Kidney (tissue), 14 donors: ENCODE data around the gene ABLIM1. TPM values are rescaled to one million over a fixed set of nuclear protein-coding genes. Genes with fewer than 3 reads are reported as not detected.

Experiments
- DNase-seq, 5 donors: peaks; one replicate each; pipeline ENCODE4 v3.0.0-alpha.2; 2013 to 2020
- FAIRE-seq: peaks from 2 replicates; lab custom pipeline; 2012; peaks lifted over from hg19 to GRCh38; lab: Jason Lieb, UNC
- H3K27ac ChIP-seq, 2 donors: one replicate each; pipeline ENCODE4 v1.7.0; 2013; ENCODE audit warnings: low read depth in 2 of 2, low read length in 2 of 2, inconsistent platforms in 1 of 2
- H3K27me3 ChIP-seq: one replicate; pipeline ENCODE4 v1.7.1; 2013; ENCODE audit warnings: low read length, inconsistent platforms; ENCODE audit not compliant: control insufficient read depth, insufficient read depth
- H3K36me3 ChIP-seq, 3 donors: one replicate each; pipeline versions ENCODE4 v1.7.0 to v1.7.1; 2013; ENCODE audit warnings: low read length in 3 of 3, control low read depth in 1 of 3, inconsistent platforms in 1 of 3; ENCODE audit not compliant: insufficient read depth in 3 of 3, control insufficient read depth in 2 of 3
- H3K4me1 ChIP-seq, 3 donors: one replicate each; pipeline versions ENCODE4 v1.7.0 to v1.7.1; 2013; ENCODE audit warnings: low read length in 3 of 3, inconsistent platforms in 1 of 3, low read depth in 1 of 3; ENCODE audit not compliant: control insufficient read depth in 2 of 3, insufficient read depth in 2 of 3
- H3K4me3 ChIP-seq, 3 donors: one replicate each; pipeline versions ENCODE4 v1.7.0 to v1.8.1; 2013; ENCODE audit warnings: low read length in 3 of 3, control low read depth in 1 of 3, inconsistent platforms in 1 of 3
- H3K9ac ChIP-seq, 3 donors: one replicate each; pipeline versions ENCODE4 v1.7.0 to v1.7.1; 2013; ENCODE audit warnings: low read length in 3 of 3, control low read depth in 1 of 3, inconsistent platforms in 1 of 3
- H3K9me3 ChIP-seq, 3 donors: one replicate each; pipeline versions ENCODE4 v1.7.0 to v1.7.1; 2013; ENCODE audit warnings: low read length in 3 of 3, control low read depth in 1 of 3, inconsistent platforms in 1 of 3; ENCODE audit not compliant: control insufficient read depth in 2 of 3, insufficient read depth in 1 of 3
- intact Hi-C: fragments of 100-400 bp; cut with DNase I; formaldehyde crosslinking; loops from one replicate; pipeline ENCODE4 v1.11.1; 2022
- polyA plus RNA-seq: library from polyadenylated mRNA; stranded (reverse); fragments of 350-450 nt; fragmentation: Illumina TruSeq; extraction: RNeasy Lipid Tissue Mini Kit (QIAGEN cat#74804); gene quantifications from one replicate; pipeline ENCODE4 v1.2.3, GENCODE V29; 2014; ENCODE audit warnings: low read depth, low replicate concordance; ENCODE audit not compliant: insufficient read depth
- total RNA-seq: library from RNA; stranded (reverse); fragmentation: NEBNext Ultra II Directional; extraction: Animal tissue kit (Norgen Biotek cat#: 25700); gene quantifications from one replicate; pipeline ENCODE4 v1.2.1, GENCODE V29; 2021
- TF ChIP-seq, protein P1 (sequence below): IDR thresholded peaks from 3 replicates; pipeline ENCODE4 v1.5.1; 2012; ENCODE audit warnings: mild to moderate bottlenecking, moderate library complexity, borderline replicate concordance; ENCODE audit not compliant: insufficient read depth; ENCODE audit errors: extremely low read depth
- donor health status: control.
- donor health status: control.
- donor health status: control.
- donor health status: control.
- donor health status: control.
- donor health status: DM: yes; HTN: yes; CAD: no.
- donor health status: Normal renal cell carcinoma (clear cell type).

ABLIM1 gene
- total and polyA plus RNA-seq, 2 donors from 2014 or later = 32.3 to 158 TPM

DNA sequence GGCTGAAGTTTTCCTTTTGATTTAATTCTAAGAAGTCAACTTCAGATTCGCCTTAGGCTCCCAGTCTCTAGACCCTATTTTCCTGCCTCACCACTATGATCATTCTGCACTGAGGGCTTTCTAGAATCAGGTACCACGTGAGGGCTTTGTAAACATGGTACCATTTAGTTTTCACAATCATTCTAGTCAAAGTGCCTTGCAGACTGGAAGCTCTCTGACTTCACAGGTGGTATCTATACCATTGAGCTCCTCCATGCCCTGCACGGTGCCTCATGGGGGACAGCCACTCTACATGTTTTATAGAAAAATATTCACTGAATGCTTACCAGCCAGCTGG lies 106.5 kb downstream of the ABLIM1 start:
- intact Hi-C loops = no loop called here
- no peak for FAIRE-seq
- no peak for DNase-seq
- Histone ChIP-seq H3K4me1 (peaks cover 0 to 12% (median 10%) of the 10 kb centered on the region in 3 donors), H3K9ac (peak overlapping the region in 1 of 3 donors; percentile 24), H3K27ac (peak overlapping the region; percentile 5 to 68), H3K27me3 (no peaks in the 10 kb centered on the region), H3K36me3 (no peaks in the 10 kb centered on the region), H3K9me3 (no peaks in the 10 kb centered on the region), H3K4me3 (peak overlapping the region in 1 of 3 donors; percentile 13)
- TF ChIP-seq, protein P1, sequence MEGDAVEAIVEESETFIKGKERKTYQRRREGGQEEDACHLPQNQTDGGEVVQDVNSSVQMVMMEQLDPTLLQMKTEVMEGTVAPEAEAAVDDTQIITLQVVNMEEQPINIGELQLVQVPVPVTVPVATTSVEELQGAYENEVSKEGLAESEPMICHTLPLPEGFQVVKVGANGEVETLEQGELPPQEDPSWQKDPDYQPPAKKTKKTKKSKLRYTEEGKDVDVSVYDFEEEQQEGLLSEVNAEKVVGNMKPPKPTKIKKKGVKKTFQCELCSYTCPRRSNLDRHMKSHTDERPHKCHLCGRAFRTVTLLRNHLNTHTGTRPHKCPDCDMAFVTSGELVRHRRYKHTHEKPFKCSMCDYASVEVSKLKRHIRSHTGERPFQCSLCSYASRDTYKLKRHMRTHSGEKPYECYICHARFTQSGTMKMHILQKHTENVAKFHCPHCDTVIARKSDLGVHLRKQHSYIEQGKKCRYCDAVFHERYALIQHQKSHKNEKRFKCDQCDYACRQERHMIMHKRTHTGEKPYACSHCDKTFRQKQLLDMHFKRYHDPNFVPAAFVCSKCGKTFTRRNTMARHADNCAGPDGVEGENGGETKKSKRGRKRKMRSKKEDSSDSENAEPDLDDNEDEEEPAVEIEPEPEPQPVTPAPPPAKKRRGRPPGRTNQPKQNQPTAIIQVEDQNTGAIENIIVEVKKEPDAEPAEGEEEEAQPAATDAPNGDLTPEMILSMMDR = no peak

DNA sequence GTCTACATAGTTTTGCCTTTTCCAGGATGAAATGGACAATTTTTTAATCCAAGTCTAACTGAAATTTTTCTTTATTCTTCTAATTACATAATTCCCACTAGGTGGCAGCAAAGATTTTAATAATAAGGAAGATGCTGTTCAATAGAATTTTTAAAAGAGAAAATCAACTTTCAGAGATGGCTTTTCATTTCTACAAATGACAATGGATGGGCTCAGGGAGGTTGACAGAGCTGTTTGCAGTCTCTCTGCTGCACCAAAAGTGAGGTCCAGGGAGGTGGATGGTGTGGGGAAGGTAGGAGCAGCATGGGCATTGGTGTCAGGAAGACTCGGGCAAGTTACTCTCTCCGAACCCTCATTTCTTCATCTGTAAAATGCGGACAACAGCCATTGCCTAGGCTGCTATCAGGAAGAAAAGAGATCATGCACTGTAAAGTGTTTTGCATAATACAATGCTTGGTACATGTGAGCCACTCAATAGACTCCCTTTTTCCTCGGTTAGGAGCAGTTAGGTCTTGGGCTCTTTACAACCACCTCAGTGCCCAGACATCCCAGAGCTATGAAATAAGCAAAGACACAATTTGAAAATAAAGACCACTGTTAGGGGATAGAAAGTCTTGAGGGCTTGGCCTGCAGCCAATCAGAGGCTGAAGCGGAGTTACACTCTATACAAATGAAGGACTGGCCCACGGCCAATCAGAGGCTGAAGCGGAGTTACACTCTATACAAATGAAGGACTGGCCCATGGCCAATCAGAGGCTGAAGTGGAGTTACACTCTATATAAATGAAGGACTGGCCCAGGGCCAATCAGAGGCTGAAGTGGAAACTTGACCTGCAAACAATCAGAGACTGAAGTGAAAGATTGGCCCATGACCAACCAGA lies 107.1 kb downstream of the ABLIM1 start:
- Histone ChIP-seq H3K4me1 (peaks cover 0 to 12% (median 10%) of the 10 kb centered on the region in 3 donors), H3K4me3 (peak overlapping the region; percentile 12 to 58 (median 13)), H3K27me3 (no peaks in the 10 kb centered on the region), H3K9ac (no peak overlapping the region), H3K9me3 (no peaks in the 10 kb centered on the region), H3K36me3 (peaks cover 0 to under 1% (median 0%) of the 10 kb centered on the region in 3 donors), H3K27ac (peak overlapping the region in 1 of 2 donors; percentile 68)
- DNase-seq = peak in 2 of 5 donors; percentile 52 to 82
- TF ChIP-seq, protein P1 = peak; percentile 23
- intact Hi-C loops = no loop called here
- peak; percentile 90 for FAIRE-seq

DNA sequence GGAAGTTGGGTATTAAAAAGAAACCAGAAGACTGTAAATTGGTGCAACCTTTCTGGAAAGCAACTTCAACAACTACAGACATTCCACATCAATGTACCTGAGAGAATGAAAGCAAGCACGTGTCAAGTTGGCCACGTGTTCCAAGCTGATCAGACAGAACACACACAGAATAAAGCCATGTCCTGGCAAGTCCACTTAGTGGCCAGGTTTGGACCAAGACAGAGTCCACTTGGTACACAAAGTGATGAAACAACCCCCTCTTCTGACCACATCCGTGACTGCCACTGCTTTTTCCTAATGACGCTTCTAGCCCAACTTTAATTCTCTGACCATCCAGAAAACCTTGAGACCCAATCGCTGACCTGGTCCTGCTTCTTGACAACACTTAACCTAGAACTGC lies 109.4 kb downstream of the ABLIM1 start:
- FAIRE-seq = no peak
- TF ChIP-seq, protein P1 = peak; percentile 56
- peak in 4 of 5 donors; percentile 33 to 76 (median 56) for DNase-seq
- H3K27me3 ChIP-seq = no peaks in the 10 kb centered on the region
- peaks cover 0 to 15% (median 12%) of the 10 kb centered on the region in 3 donors for H3K4me1 ChIP-seq
- no peak overlapping the region for H3K27ac ChIP-seq
- no peak overlapping the region for H3K9ac ChIP-seq
- peaks cover 0 to 7% (median 4%) of the 10 kb centered on the region in 3 donors for H3K36me3 ChIP-seq
- intact Hi-C loops = no loop called here
- H3K4me3 ChIP-seq = no peak overlapping the region
- H3K9me3 ChIP-seq = no peaks in the 10 kb centered on the region
